Measurements from ENCODE around the gene NWD2.

Gene NWD2

DNA sequence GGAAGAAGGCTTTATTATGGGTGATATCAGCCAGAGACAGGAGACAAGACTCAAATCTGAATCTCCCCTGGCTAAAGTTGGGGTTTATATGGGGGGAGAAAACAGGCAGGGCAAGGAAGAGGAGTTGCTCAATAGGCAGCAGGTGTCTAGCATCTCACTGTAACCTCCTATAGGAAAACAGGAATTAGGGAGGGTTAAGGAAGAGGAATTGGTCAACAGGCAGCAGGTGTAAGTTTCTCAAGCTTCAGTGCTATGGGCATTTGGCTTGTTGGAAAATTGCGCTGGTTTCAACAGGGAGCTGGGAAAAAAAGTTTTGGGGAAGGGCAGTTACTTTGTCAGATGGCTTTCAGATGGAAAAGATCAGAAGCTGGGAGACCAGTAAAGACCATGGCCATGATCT lies 206.4 kb downstream of the NWD2 start:
- Histone ChIP-seq H3K18ac (ENCODE audit: low read depth in 1 of 2, low read length in 2 of 2) (no peak overlapping the region), H3K9me3 (ENCODE audit: control insufficient read depth, low read length) (no peaks in the 10 kb centered on the region), H2BK12ac (ENCODE audit: low read length in 2 of 2) (no peak overlapping the region), H3K4me2 (ENCODE audit: low read length, poor library complexity, severe bottlenecking) (no peak overlapping the region), H3K27me3 (ENCODE audit: control insufficient read depth in 1 of 2, insufficient read depth in 1 of 2, low read length in 2 of 2) (peaks cover 40 to 41% of the 10 kb centered on the region in 2 experiments), H3K27ac (ENCODE audit: low read length, poor library complexity, severe bottlenecking) (no peak overlapping the region), H4K91ac (ENCODE audit: low read length) (no peak overlapping the region), H3K36me3 (ENCODE audit: control insufficient read depth in 1 of 2, insufficient read depth in 2 of 2, low read depth in 1 of 2, low read length in 2 of 2) (no peaks in the 10 kb centered on the region), H4K8ac (ENCODE audit: low read length) (no peak overlapping the region), H3K23ac (ENCODE audit: low read length in 2 of 2) (no peak overlapping the region), H2AK5ac (ENCODE audit: low read length, severe bottlenecking) (no peak overlapping the region), H3K4me1 (ENCODE audit: control insufficient read depth, insufficient read depth, low read depth, low read length) (peaks cover 7% of the 10 kb centered on the region), H3K4ac (ENCODE audit: low read depth in 1 of 2, low read length in 2 of 2) (no peak overlapping the region), H3K79me1 (replicated peaks; ENCODE audit: low read length, poor library complexity, severe bottlenecking) (no peaks in the 10 kb centered on the region), H2AFZ (ENCODE audit: low read depth, low read length) (no peak overlapping the region), H3K14ac (ENCODE audit: low read length in 2 of 2) (no peak overlapping the region), H2BK120ac (ENCODE audit: low read depth, low read length) (no peak overlapping the region), H3K9ac (ENCODE audit: low read length) (no peak overlapping the region), H2BK5ac (ENCODE audit: low read depth, low read length, poor library complexity, severe bottlenecking) (no peak overlapping the region), H2BK15ac (ENCODE audit: low read depth, poor library complexity, severe bottlenecking) (no peak overlapping the region), H3K4me3 (ENCODE audit: insufficient read depth in 1 of 2, low read depth in 1 of 2, low read length in 2 of 2) (no peak overlapping the region)
- DNase-seq: no peak
- 82% methylated on average over 1 of the region's 1 CpG for WGBS

DNA sequence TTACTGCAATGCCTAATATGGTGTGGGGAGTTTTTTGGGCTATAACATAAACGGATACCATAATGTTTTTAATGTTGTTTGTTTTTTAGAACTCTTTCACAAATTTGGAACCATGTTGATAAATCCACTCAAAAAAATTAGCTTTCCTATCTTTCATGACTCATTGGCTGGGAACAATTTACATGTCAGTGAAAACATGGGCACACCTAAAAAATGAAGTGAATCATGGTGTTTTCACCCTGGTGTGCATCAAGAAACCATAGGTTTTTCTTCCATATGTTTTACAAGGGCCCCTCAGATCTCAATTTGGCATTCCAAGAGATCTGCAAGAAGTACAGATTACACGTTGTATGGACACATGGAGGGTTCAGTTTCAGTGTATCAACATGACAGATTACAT lies 207.1 kb downstream of the NWD2 start:
- H3K9ac ChIP-seq (ENCODE audit: low read length): no peak overlapping the region
- no peak overlapping the region for H2AK5ac ChIP-seq (ENCODE audit: low read length, severe bottlenecking)
- no peak overlapping the region for H2BK120ac ChIP-seq (ENCODE audit: low read depth, low read length)
- no peak overlapping the region for H3K4ac ChIP-seq (ENCODE audit: low read depth in 1 of 2, low read length in 2 of 2)
- H3K14ac ChIP-seq (ENCODE audit: low read length in 2 of 2): no peak overlapping the region
- no peak overlapping the region for H3K23ac ChIP-seq (ENCODE audit: low read length in 2 of 2)
- WGBS: 33% methylated on average over 1 of the region's 2 CpGs
- no peaks in the 10 kb centered on the region for H3K9me3 ChIP-seq (ENCODE audit: control insufficient read depth, low read length)
- H3K4me2 ChIP-seq (ENCODE audit: low read length, poor library complexity, severe bottlenecking): no peak overlapping the region
- H3K18ac ChIP-seq (ENCODE audit: low read depth in 1 of 2, low read length in 2 of 2): no peak overlapping the region
- H2BK5ac ChIP-seq (ENCODE audit: low read depth, low read length, poor library complexity, severe bottlenecking): no peak overlapping the region
- H4K8ac ChIP-seq (ENCODE audit: low read length): no peak overlapping the region
- no peak overlapping the region for H2AFZ ChIP-seq (ENCODE audit: low read depth, low read length)
- H2BK15ac ChIP-seq (ENCODE audit: low read depth, poor library complexity, severe bottlenecking): no peak overlapping the region
- no peak overlapping the region for H3K27ac ChIP-seq (ENCODE audit: low read length, poor library complexity, severe bottlenecking)
- DNase-seq: no peak
- peaks cover 44 to 47% of the 10 kb centered on the region in 2 experiments for H3K27me3 ChIP-seq (ENCODE audit: control insufficient read depth in 1 of 2, insufficient read depth in 1 of 2, low read length in 2 of 2)
- peaks cover 7% of the 10 kb centered on the region for H3K4me1 ChIP-seq (ENCODE audit: control insufficient read depth, insufficient read depth, low read depth, low read length)
- H3K4me3 ChIP-seq (ENCODE audit: insufficient read depth in 1 of 2, low read depth in 1 of 2, low read length in 2 of 2): no peak overlapping the region
- H2BK12ac ChIP-seq (ENCODE audit: low read length in 2 of 2): no peak overlapping the region
- H3K79me1 ChIP-seq (replicated peaks; ENCODE audit: low read length, poor library complexity, severe bottlenecking): no peaks in the 10 kb centered on the region
- H3K36me3 ChIP-seq (ENCODE audit: control insufficient read depth in 1 of 2, insufficient read depth in 2 of 2, low read depth in 1 of 2, low read length in 2 of 2): no peaks in the 10 kb centered on the region
- no peak overlapping the region for H4K91ac ChIP-seq (ENCODE audit: low read length)

DNA sequence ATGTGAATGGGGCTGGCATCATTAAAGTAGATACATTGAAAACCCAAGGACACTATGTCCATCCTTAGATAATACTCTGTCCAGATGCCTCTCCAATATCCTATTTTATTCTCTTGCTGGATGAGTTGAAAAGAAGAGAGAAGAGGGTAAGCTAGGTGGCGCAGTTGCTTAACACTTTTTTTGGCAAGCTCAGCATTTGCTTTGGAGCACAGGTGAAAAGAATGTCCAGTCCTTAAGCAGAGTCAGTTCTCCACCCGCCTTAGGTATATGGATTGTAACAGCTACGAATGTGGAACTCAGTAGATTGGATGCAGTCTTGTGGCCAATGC lies 208.4 kb downstream of the NWD2 start:
- no peaks in the 10 kb centered on the region for H3K79me1 ChIP-seq (replicated peaks; ENCODE audit: low read length, poor library complexity, severe bottlenecking)
- peak; percentile 40 for DNase-seq
- no peak overlapping the region for H3K4me2 ChIP-seq (ENCODE audit: low read length, poor library complexity, severe bottlenecking)
- no peak overlapping the region for H3K4me3 ChIP-seq (ENCODE audit: insufficient read depth in 1 of 2, low read depth in 1 of 2, low read length in 2 of 2)
- no peaks in the 10 kb centered on the region for H3K9me3 ChIP-seq (ENCODE audit: control insufficient read depth, low read length)
- H3K4me1 ChIP-seq (ENCODE audit: control insufficient read depth, insufficient read depth, low read depth, low read length): peaks cover 7% of the 10 kb centered on the region
- no peak overlapping the region for H3K4ac ChIP-seq (ENCODE audit: low read depth in 1 of 2, low read length in 2 of 2)
- no peak overlapping the region for H3K18ac ChIP-seq (ENCODE audit: low read depth in 1 of 2, low read length in 2 of 2)
- H2BK15ac ChIP-seq (ENCODE audit: low read depth, poor library complexity, severe bottlenecking): no peak overlapping the region
- H3K36me3 ChIP-seq (ENCODE audit: control insufficient read depth in 1 of 2, insufficient read depth in 2 of 2, low read depth in 1 of 2, low read length in 2 of 2): no peaks in the 10 kb centered on the region
- no peak overlapping the region for H4K91ac ChIP-seq (ENCODE audit: low read length)
- no peak overlapping the region for H2BK5ac ChIP-seq (ENCODE audit: low read depth, low read length, poor library complexity, severe bottlenecking)
- H3K27ac ChIP-seq (ENCODE audit: low read length, poor library complexity, severe bottlenecking): no peak overlapping the region
- no peak overlapping the region for H2BK120ac ChIP-seq (ENCODE audit: low read depth, low read length)
- no peak overlapping the region for H3K14ac ChIP-seq (ENCODE audit: low read length in 2 of 2)
- no peak overlapping the region for H2AFZ ChIP-seq (ENCODE audit: low read depth, low read length)
- WGBS: 0% methylated on average over 3 of the region's 3 CpGs
- no peak overlapping the region for H3K9ac ChIP-seq (ENCODE audit: low read length)
- H2BK12ac ChIP-seq (ENCODE audit: low read length in 2 of 2): no peak overlapping the region
- peaks cover 44 to 47% of the 10 kb centered on the region in 2 experiments for H3K27me3 ChIP-seq (ENCODE audit: control insufficient read depth in 1 of 2, insufficient read depth in 1 of 2, low read length in 2 of 2)
- no peak overlapping the region for H2AK5ac ChIP-seq (ENCODE audit: low read length, severe bottlenecking)
- no peak overlapping the region for H4K8ac ChIP-seq (ENCODE audit: low read length)
- H3K23ac ChIP-seq (ENCODE audit: low read length in 2 of 2): no peak overlapping the region

DNA sequence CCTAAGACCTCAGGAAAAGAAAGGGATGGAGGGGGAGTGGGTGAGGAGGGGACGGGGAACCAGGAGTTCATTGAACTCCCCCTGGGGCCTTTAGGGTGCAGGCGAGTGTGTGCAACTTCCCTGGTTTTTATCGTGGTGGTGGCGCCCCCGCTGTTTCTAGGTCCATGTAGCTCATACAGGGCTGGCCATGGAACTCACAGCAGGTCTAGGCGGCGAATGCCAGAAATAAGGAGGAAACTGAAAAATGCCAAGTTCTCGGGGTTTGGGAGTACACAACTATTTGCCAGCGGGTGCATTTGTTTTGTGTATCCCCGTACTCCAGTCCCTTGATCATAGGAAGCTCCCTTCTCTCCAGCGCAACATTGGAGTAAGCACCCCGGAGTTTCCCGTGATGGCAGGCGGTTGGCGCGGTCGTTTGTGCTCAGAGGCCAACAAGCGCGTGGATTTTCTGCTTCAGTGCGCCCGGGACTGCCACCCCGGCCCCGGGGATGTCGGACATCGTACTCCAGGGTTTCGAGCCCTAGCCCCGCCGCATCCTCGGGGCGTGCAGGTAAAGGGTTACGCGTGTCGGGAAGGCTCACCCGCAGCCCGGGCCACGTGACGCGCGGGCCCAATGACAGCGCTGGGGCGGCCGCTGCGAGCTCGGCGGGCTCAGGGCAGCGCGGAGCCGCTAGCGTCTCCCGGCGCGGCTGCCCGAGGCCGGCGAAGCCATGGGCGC lies 208.9 kb downstream of the NWD2 start:
- H2BK5ac ChIP-seq (ENCODE audit: low read depth, low read length, poor library complexity, severe bottlenecking): no peak overlapping the region
- WGBS: 1% methylated on average over 52 of the region's 56 CpGs
- H3K36me3 ChIP-seq (ENCODE audit: control insufficient read depth in 1 of 2, insufficient read depth in 2 of 2, low read depth in 1 of 2, low read length in 2 of 2): no peaks in the 10 kb centered on the region
- peak overlapping the region; percentile 45 to 71 for H3K4me3 ChIP-seq (ENCODE audit: insufficient read depth in 1 of 2, low read depth in 1 of 2, low read length in 2 of 2)
- H2BK12ac ChIP-seq (ENCODE audit: low read length in 2 of 2): no peak overlapping the region
- H3K4me2 ChIP-seq (ENCODE audit: low read length, poor library complexity, severe bottlenecking): peak overlapping the region; percentile 81
- no peak overlapping the region for H2BK120ac ChIP-seq (ENCODE audit: low read depth, low read length)
- no peak overlapping the region for H3K14ac ChIP-seq (ENCODE audit: low read length in 2 of 2)
- no peaks in the 10 kb centered on the region for H3K79me1 ChIP-seq (replicated peaks; ENCODE audit: low read length, poor library complexity, severe bottlenecking)
- no peak overlapping the region for H4K91ac ChIP-seq (ENCODE audit: low read length)
- peak; percentile 19 for DNase-seq
- H2AK5ac ChIP-seq (ENCODE audit: low read length, severe bottlenecking): no peak overlapping the region
- H3K9me3 ChIP-seq (ENCODE audit: control insufficient read depth, low read length): no peaks in the 10 kb centered on the region
- H2AFZ ChIP-seq (ENCODE audit: low read depth, low read length): peak overlapping the region; percentile 84
- no peak overlapping the region for H3K9ac ChIP-seq (ENCODE audit: low read length)
- no peak overlapping the region for H2BK15ac ChIP-seq (ENCODE audit: low read depth, poor library complexity, severe bottlenecking)
- H3K23ac ChIP-seq (ENCODE audit: low read length in 2 of 2): no peak overlapping the region
- H4K8ac ChIP-seq (ENCODE audit: low read length): no peak overlapping the region
- peaks cover 7% of the 10 kb centered on the region for H3K4me1 ChIP-seq (ENCODE audit: control insufficient read depth, insufficient read depth, low read depth, low read length)
- H3K27ac ChIP-seq (ENCODE audit: low read length, poor library complexity, severe bottlenecking): no peak overlapping the region
- H3K18ac ChIP-seq (ENCODE audit: low read depth in 1 of 2, low read length in 2 of 2): peak overlapping the region in 1 of 2 experiments; percentile 34
- no peak overlapping the region for H3K4ac ChIP-seq (ENCODE audit: low read depth in 1 of 2, low read length in 2 of 2)
- peaks cover 44 to 49% of the 10 kb centered on the region in 2 experiments for H3K27me3 ChIP-seq (ENCODE audit: control insufficient read depth in 1 of 2, insufficient read depth in 1 of 2, low read length in 2 of 2)

All from mesenchymal stem cell (in vitro differentiated cells and primary cell).